Measurements from ENCODE around the gene PLIN1. TPM values are rescaled to one million over a fixed set of nuclear protein-coding genes. Genes with fewer than 3 reads are reported as not detected.

Gene PLIN1
- total RNA-seq, 4 donors from 2014 or later: 4.6 to 48.3 (median 11.9) TPM

- DNase-seq: no peak
- Histone ChIP-seq H3K36me3 (no peaks in the 10 kb centered on the region), H3K4me3 (no peak overlapping the region), H3K27me3 (no peaks in the 10 kb centered on the region), H3K4me1 (peaks cover 0 to 3% (median 1%) of the 10 kb centered on the region in 4 donors), H3K27ac (no peak overlapping the region), H3K9me3 (no peaks in the 10 kb centered on the region)
- WGBS, 2 donors (ENCODE audit: low coverage in 1 of 2): 80 to 91% methylated on average over 4 to 97 of the region's 102 CpGs
- TF ChIP-seq POLR2AphosphoS5 (IDR thresholded peaks at IDR 0.05) (no peak), POLR2A (IDR thresholded peaks at IDR 0.05) (no peak), EP300 (IDR thresholded peaks at IDR 0.05; ENCODE audit: low read depth) (no peak)
- TF ChIP-seq, protein P1, sequence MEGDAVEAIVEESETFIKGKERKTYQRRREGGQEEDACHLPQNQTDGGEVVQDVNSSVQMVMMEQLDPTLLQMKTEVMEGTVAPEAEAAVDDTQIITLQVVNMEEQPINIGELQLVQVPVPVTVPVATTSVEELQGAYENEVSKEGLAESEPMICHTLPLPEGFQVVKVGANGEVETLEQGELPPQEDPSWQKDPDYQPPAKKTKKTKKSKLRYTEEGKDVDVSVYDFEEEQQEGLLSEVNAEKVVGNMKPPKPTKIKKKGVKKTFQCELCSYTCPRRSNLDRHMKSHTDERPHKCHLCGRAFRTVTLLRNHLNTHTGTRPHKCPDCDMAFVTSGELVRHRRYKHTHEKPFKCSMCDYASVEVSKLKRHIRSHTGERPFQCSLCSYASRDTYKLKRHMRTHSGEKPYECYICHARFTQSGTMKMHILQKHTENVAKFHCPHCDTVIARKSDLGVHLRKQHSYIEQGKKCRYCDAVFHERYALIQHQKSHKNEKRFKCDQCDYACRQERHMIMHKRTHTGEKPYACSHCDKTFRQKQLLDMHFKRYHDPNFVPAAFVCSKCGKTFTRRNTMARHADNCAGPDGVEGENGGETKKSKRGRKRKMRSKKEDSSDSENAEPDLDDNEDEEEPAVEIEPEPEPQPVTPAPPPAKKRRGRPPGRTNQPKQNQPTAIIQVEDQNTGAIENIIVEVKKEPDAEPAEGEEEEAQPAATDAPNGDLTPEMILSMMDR (IDR thresholded peaks at IDR 0.05): no peak
- in situ Hi-C loops (cut with MboI; ENCODE audit: low pct_ligation_motif_present in 1 of 4, low pct_unique_long_range_greater_than_20kb in 1 of 4, low sequenced_read_pairs in 3 of 4) (no loop called here), intact Hi-C loops (cut with DNase I; ENCODE audit: low total_unique reads) (no loop called here)
Measured at GRCh38 chr15:89648106-89649012, 30.8 kb downstream of the PLIN1 start.

GRCh38 chr15:89647191-89647851 lies 31.8 kb downstream of the PLIN1 start:
- H3K27me3 ChIP-seq: no peaks in the 10 kb centered on the region
- intact Hi-C loops (cut with DNase I; ENCODE audit: low total_unique reads) (no loop called here), in situ Hi-C loops (cut with MboI; ENCODE audit: low pct_ligation_motif_present in 1 of 4, low pct_unique_long_range_greater_than_20kb in 1 of 4, low sequenced_read_pairs in 3 of 4) (no loop called here)
- no peak overlapping the region for H3K4me3 ChIP-seq
- TF ChIP-seq POLR2AphosphoS5 (IDR thresholded peaks at IDR 0.05): no peak
- TF ChIP-seq, protein P1 (IDR thresholded peaks at IDR 0.05): peak; percentile 80 to 90 (median 88)
- H3K36me3 ChIP-seq: no peaks in the 10 kb centered on the region
- WGBS, 2 donors (ENCODE audit: low coverage in 1 of 2): 47 to 80% methylated on average over 1 to 25 of the region's 25 CpGs
- no peak overlapping the region for H3K27ac ChIP-seq
- peaks cover 0 to 3% (median 1%) of the 10 kb centered on the region in 4 donors for H3K4me1 ChIP-seq
- H3K9me3 ChIP-seq: no peaks in the 10 kb centered on the region
- DNase-seq: peak; percentile 86

DNA sequence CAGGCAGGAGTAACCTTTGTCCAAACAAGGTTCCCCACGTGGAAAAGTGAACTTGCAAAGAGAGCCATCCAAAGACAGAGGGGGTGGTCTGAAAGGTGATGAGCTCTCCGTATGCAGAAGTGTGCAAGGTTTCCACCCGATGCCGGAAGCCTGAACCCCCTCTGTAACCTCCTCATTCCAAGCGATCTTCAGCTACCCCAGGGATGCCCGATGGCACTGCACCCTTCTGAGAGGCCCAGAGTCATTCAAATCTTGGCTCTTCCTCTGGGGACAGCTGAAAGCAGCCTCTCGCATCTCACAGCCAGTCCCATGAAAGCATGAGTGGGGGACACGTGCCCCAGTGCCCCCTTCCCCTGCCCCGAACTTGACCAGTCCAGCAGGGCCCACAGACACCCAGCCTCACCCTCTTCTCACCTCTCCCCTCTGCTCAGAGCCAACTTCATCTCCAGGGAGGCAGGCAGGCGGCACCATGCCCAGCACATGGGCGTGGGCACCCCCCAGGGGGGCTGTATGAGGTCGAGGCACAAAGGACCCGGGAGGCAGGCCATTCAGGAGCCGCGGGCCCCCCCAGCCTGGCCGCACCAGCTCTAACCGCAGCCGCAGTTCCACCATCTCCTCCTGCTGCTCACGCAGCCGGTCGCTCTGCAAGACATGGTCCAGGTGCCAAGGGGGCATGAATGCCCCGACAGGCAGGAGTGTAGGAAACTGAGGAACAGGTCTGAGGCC lies 32.6 kb downstream of the PLIN1 start:
- no peak for DNase-seq
- H3K4me3 ChIP-seq: no peak overlapping the region
- TF ChIP-seq, protein P1 (IDR thresholded peaks at IDR 0.05): no peak
- no peak for TF ChIP-seq POLR2AphosphoS5 (IDR thresholded peaks at IDR 0.05)
- H3K27ac ChIP-seq: no peak overlapping the region
- no peaks in the 10 kb centered on the region for H3K27me3 ChIP-seq
- no peaks in the 10 kb centered on the region for H3K36me3 ChIP-seq
- WGBS, 2 donors (ENCODE audit: low coverage in 1 of 2): 74% methylated on average over 21 of the region's 22 CpGs; no CpG with 5 or more reads in 1 of the 2 donors
- intact Hi-C loops (cut with DNase I; ENCODE audit: low total_unique reads): no loop called here
- peaks cover 0 to 3% (median 1%) of the 10 kb centered on the region in 4 donors for H3K4me1 ChIP-seq
- in situ Hi-C loops (cut with MboI; ENCODE audit: low pct_ligation_motif_present in 1 of 4, low pct_unique_long_range_greater_than_20kb in 1 of 4, low sequenced_read_pairs in 3 of 4): no loop called here
- no peaks in the 10 kb centered on the region for H3K9me3 ChIP-seq

DNA sequence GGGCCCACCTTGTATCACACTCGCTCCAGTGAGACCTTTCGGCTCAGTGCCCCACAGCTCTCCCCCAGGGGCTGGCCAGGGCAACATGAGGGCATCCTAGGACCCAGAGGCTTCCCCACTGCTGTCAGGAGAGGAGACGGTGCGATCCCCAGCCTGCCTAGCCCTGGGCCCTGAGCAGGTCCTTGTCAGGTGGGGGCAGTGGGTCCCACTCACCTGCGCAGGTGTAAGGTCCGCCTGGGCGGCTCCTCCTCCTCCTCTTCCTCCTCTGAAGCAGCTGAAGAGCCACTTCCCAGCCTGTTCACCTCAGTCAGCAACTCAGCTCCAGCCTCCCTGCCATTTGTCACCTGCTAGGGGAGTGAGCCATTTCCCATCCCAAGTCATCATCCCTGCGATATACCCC lies 33.5 kb downstream of the PLIN1 start:
- 88 to 94% methylated on average over 1 to 8 of the region's 8 CpGs for WGBS, 2 donors (ENCODE audit: low coverage in 1 of 2)
- peaks cover 0 to 3% (median 1%) of the 10 kb centered on the region in 4 donors for H3K4me1 ChIP-seq
- in situ Hi-C loops (cut with MboI; ENCODE audit: low pct_ligation_motif_present in 1 of 4, low pct_unique_long_range_greater_than_20kb in 1 of 4, low sequenced_read_pairs in 3 of 4) (no loop called here), intact Hi-C loops (cut with DNase I; ENCODE audit: low total_unique reads) (no loop called here)
- H3K4me3 ChIP-seq: no peak overlapping the region
- no peaks in the 10 kb centered on the region for H3K27me3 ChIP-seq
- TF ChIP-seq EP300 (IDR thresholded peaks at IDR 0.05; ENCODE audit: low read depth) (no peak), POLR2A (IDR thresholded peaks at IDR 0.05) (no peak), POLR2AphosphoS5 (IDR thresholded peaks at IDR 0.05) (no peak)
- TF ChIP-seq, protein P1 (IDR thresholded peaks at IDR 0.05): no peak
- DNase-seq: no peak
- H3K9me3 ChIP-seq: no peaks in the 10 kb centered on the region
- H3K27ac ChIP-seq: no peak overlapping the region
- H3K36me3 ChIP-seq: no peaks in the 10 kb centered on the region

Data from transverse colon (tissue), 4 donors.